NOMO-1 treated with dmso at 0.1 percent for 144 hours (cell line): ENCODE data around the gene ANKS6.
A peak's percentile ranks its signal among the peaks of the same experiment; 100 is the strongest.

ENCODE experiments used
- DNase-seq: peaks from one replicate; lab custom pipeline; 2025; ENCODE audit not compliant: unreplicated experiment; lab: John Stamatoyannopoulos, UW

ANKS6 gene

DNA sequence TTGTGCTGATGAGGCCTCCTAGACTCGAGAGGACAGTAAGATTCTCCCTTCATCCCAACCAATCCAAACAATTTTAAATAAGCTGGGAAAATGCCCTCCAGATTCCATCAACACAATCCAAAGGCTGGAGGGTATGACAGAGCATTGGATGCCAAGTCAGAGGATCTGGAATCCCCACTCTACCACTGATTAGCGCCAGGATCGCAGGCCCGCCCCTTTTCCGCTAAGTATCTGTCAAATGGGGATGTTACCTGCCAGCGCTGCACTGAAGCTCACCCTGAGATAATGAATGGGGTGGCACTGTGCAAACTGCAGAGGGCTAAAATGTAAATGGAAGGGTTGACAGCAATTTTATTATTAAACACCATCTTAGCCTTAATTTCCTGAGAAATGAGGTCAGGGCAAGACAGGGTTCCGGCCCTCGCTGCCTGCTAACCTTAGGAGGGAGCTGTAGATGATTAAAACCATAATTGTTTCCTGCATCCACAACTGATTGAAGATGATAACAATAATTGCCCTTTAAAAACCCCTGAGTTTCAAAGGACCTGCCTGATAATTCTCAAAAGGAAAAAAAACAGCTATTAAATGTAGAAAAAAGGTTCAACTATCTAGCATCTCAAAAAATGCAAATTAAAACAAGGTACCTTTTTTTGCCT lies 56.0 kb downstream of the ANKS6 start:
- no peak for DNase-seq

DNA sequence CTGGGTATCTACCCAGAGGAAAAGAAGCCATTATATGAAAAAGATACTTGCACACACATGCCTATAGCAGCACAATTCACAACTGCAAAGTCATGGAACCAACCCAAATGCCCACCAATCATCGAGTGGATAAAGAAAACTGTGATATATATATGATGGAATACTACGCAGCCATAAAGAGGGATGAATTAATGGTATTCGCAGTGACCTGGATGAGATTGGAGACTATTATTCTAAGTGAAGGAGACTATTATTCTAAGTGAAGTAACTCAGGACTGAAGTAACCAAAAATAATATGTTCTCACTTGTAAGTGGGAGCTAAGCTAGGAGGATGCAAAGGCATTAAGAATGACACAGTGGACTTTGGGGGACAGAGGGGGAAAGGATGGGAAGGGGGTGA lies 57.6 kb downstream of the ANKS6 start:
- DNase-seq, result no peak

DNA sequence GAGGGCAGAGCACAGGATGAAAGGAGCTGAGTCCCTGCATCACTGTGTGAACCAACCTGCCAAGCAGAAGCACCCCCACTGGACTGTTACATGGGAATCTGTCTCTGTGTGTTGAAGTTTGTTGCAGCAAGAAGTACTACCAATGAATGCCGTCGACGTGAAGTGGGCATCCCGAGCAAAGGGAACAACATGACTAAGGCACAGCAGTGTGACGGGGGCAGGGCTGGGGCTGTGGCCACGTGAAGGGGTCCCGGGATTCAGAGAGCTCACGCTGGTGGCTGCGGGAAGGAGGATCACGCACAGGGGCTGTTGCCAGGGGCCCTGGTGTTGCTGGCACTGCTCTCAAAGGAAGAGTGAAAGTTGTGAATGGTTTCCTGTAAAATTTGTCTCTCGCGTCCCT lies 60.1 kb downstream of the ANKS6 start:
- no peak for DNase-seq

DNA sequence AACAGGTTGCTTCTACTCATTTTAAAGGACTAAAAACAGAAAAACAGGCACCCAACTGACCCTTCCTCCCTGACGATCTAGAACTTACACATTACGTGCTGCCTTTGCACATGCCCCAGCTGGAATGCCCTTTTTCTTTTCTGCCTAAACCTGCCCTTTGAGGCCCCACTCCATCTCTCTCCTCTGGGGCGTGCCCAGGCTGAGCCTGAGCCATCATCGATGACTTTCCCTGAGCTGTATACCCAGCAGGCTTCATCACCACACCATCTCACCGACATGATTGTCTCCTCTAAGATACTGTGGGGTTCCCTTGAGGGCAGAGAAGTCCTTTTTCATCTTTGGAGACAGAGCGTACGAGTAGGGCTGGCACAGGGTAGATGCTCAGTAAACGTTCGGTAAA lies 63.6 kb downstream of the ANKS6 start:
- DNase-seq, result no peak

DNA sequence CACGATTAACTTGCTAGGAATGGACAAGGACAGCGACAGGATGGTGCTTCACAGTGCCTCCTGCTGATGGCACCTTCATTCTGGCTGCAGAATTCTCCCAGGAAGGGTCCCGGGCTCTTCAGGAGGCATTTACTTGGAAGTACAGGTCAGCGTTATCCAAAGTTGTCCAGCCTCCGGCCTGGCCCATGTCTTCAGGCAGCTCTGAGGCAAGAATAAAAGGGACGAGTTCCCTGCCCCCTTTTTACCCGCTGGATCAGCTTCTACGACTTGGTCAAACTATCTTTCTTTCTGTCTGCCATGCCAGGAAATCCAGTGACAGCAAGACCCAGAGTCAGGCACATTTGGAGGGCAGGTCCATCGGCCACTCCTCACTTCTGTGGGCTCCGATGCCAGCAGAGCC lies 64.3 kb downstream of the ANKS6 start:
- DNase-seq, result no peak

DNA sequence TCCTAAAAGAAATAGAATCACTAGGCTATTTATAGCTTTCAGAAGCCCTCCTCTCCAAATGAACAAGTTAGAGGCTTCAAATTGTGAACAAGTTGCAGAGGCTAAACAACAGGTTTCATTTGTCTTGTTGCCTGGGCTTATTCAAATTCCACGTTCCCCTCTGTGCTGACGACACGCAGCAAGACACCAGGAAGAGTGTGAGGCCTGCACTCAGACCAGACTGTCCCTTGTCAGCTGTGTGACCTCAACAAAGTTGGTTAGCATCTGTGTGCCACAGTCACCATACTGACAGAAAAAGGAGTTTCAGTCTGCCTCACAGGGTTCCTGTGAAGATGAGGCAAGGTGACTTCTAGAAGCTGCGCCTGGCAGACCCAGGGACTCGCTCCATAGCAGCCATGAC lies 65.5 kb downstream of the ANKS6 start:
- no peak for DNase-seq

DNA sequence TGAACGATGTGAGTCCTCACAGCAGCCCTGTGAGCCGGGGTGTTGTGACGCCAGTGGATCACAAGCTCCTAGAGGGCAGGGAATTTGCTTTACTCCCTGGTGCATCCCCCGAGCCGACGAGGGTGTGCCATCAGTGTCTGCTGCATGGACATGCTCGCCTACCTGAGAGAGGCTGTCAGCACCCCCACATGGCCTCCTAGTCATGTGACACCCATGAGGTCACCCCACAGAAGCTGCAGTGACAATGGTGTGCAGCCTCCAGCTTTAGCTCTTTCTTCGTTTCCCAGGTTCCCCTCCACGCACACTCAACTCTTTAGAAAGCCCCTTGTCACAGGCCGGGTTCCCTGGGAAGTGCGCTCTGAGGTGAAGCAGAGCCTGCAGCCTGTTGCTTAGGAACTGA lies 67.9 kb downstream of the ANKS6 start:
- DNase-seq, result no peak

DNA sequence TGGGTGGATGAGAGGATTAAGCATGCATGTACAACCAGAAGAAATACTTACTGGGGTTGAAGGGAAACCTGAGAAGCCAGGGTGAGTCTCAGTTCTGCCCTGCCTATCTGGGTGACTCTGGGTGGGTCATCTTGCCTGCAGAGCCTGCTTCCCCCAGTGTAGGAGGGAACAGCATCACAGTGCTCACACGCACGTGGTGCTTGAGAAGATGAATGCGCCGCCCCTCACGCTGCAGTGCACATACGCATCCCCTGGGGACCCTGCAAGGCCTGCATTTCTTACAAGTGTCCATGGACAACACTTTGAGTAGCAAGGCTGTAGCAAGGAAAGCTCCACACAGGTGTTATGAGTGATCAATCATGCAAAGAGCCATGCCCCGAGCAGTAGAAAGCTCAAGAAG lies 68.9 kb downstream of the ANKS6 start:
- DNase-seq, result no peak

DNA sequence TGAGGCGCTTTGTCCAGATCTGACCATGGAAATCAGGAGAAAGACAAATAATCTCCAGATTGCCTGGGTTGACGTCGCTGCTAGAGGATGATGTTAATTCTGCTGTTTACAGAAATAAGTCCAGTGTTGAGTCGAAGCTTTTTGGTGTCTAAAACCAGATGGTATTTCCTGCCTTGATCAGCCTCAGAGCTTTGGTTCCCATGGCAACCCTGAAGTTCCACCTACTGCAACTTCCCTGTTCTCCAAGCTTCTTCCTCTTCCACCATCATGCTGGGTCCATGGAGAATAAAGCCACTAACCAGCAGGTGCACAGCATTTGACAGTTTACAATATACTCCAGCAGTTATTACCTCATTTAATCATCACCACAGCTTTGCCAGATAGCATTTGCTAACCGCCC lies 69.6 kb downstream of the ANKS6 start:
- DNase-seq, result peak; percentile 50

DNA sequence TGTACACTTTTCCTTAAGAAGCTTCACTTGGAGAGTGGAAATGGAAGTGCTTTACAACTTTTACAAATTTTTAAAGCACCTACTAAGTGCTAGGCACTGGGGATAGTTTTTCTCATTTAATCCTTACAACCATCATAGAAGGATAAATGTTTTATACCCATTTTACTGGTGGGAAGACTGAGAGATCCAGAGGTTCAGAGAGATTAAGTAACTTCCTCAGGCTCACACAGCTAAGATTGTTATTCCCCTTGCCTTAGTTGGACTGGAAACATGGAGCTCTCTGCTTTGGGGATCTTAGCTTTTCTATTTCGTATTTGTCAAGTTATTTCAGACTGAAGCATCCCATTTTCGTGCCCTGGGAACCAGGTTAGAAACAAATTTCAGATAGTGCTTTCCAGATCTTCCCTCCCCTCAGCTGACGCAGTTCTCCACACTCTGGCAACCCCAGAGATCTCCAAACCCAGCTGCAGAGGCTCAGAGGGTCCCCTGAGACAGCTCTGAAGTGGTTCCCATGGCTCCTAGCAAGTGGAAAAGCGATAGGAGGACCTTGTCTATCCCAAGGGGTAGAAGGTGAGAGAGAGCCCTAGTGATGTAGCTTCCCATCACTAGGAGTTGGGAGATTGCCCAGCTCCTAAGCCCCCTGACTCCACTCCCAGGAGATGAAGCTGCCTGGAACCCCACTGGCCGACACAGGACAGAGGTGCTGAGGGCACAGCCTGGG lies 71.4 kb downstream of the ANKS6 start:
- no peak for DNase-seq

DNA sequence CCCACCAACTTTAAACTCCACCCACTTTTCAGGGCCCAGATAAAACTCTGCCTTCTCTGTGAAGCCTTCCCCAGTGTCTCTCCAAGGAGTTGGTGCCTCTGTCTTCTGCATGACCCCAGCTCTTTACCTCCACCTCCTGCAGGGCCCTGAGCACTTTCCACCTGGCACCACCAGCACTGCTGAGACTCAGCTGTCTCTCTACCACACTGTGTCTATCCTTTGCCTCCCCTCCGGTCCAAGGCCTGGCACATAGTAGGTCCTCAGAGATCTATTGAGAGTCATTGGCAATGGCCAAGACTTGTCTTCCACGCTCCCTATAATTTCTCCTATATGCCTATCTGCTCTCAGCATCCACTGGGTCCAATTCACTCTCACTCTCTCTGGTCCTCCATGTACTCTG lies 74.7 kb downstream of the ANKS6 start:
- DNase-seq, result no peak

DNA sequence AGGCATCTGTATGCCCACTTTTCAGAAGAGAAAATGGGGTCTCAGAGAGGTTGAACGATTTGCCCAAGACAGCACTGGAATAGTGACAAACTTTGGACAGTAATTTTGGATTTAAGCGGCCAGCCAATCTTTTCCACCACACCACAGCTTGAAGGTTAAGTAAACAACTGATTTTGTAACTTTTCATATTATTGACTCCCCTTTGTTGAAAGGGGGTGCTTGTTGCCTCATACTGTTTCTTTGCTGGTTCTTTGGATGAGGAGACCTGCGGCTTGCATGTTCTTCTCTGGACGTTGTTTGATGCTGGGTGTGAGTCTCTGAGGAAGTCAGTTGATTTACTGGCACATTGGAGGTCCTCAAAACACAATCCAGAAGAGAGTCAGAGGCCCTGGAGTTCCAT lies 76.0 kb downstream of the ANKS6 start:
- DNase-seq, result no peak

DNA sequence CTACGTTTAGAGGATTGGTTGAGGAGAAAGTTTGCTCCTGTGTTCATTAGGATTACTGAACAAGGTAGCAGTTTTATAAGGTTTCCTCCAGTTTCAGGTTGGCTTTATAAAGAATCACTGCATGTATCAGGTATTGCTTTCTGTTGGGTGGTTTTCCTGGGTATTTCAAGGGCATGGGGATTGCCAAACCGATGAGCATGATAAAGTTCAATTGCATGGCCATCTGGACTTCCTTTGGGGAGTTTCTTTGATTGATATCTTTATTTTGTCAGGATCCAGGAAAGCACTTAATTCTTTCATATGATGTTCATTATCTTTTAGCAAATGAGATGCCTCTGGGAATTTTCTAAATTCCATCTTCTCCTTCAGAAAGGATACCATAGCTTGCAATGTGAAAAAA lies 77.3 kb downstream of the ANKS6 start:
- no peak for DNase-seq

DNA sequence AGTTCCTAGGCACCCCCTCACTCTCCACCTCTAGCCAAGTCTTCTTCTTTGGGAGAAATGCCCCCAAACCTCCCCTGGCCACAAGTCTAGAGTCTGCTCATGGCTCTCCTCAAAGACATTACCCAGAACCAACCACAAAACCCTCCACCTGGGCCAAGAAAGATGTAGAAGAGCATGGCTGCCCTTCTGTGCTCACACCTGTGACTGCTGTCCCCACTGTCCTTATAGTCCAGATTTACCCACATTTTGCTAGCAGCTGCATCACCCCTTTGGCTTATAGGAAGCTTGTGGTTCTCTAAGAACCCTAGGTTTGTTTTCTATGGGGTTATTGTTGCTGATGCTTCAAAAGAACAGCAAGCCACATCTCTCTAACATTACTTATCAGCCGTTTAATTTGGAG lies 81.5 kb downstream of the ANKS6 start:
- no peak for DNase-seq

DNA sequence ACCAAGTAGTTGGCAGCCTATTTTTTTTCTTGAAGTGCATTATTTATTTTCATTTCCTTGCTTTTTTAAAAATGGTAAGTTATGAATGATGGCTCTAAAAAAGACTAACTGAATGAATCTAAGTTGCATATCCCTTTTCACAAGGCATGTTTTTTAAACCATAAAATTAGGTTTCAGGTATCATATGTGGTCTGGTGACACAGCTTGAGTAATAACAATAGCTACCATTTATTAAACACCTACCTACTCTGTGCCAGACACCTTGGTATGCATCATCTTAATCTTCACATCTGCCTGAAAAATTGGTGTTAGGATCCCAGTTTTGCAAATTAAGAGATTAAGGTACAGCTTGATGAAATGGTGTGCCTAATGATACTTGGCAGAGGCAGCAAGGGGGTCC lies 83.4 kb downstream of the ANKS6 start:
- no peak for DNase-seq

DNA sequence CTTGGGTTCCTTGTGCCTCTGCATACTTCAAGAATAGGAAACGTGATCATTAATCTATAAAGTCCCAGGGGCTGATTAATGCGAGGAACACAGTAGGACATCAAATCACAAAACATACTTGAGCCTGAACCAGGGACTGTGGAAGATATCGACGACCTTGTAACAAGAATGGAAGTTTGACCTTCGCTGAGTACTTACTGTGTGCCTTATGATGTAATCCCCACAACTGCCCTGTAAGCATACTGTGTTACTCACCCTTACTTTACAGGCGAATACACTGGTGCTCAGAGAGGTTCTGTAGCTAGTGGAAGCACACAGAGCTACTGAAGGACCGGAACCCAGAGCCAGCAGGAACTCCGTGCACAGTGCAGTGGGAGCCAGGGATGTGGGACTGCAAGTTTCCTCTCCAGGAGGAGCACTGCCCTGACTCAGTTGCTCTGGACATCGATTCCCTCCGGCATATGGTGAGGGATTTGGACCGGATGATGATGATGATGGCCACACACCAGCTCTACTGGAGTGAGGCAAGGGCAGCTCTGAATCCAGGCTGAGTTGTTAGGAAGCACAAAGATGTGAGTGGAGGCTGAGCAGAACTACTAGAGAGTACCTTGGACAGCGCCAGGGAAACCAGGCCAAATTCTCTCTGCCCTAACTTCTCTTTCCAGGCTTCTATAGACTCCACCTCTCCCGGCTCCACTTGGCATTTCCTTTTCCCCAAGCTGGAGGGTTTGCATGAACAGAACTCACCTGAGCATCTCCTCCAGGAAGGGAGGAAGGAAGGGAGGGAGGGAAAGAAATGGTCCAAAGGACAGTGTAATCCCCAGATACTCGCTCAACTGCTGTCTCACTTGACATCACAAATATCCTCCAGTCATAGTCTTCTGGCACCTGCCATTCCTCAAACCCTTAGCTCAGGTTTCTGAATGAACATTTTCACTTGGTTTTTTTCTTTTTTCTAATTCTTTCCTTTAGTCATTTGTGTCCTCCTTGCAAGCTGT lies 86.1 kb downstream of the ANKS6 start:
- no peak for DNase-seq

DNA sequence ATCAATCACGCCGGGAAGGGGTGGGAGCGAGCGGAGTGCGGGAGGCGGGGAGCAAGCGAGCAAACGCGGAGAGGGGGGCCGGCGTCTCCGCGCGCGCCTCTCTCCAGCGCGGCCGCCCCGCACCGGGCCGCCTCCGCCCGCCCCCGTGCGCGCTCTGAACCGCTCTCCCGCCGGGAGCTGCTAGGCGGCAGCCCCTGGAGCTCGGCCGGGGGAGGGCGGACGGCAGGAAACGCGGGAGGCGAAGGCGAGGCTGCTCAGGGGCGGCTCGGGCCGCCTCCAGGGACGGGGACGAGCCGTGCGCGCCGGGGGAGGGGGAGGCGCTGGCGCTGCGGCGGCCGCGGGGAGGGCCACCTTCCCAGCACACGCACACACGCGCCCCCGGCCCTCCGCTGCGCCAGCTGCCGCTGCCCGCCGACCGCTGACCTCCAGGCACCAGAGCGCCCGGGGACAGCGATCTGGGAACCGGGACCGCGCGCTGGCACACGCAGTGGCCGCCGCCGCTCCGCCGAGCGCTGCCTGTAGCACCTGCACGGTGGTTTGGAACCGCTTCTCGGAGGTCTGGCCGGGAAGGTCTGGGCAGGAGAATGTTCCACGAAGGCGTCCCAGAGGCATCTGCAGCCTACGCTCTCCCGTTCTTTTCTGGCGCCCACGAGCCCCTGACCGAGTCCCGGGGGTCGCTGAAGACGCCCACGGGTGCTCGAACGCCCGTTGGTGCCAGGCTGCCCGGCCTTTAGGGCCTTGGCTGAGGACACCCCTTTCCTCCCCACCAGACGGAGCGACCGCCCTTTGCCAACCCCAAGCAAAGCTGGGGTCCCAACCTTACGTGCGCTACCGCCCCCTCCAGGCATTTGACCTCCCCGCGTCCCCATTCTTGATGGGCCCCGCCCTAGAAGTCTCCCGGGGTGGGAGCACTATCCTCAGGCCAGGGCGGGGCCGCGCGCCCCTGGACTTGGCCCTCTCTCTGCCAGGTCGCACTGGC lies 87.1 kb downstream of the ANKS6 start, which contains the start of gene GABBR2:
GABBR2 (minus strand) TSS at position 3 of the 979 bp plus-strand sequence. CDS start 198 bp downstream, outside the sequence.
- DNase-seq, result no peak

DNA sequence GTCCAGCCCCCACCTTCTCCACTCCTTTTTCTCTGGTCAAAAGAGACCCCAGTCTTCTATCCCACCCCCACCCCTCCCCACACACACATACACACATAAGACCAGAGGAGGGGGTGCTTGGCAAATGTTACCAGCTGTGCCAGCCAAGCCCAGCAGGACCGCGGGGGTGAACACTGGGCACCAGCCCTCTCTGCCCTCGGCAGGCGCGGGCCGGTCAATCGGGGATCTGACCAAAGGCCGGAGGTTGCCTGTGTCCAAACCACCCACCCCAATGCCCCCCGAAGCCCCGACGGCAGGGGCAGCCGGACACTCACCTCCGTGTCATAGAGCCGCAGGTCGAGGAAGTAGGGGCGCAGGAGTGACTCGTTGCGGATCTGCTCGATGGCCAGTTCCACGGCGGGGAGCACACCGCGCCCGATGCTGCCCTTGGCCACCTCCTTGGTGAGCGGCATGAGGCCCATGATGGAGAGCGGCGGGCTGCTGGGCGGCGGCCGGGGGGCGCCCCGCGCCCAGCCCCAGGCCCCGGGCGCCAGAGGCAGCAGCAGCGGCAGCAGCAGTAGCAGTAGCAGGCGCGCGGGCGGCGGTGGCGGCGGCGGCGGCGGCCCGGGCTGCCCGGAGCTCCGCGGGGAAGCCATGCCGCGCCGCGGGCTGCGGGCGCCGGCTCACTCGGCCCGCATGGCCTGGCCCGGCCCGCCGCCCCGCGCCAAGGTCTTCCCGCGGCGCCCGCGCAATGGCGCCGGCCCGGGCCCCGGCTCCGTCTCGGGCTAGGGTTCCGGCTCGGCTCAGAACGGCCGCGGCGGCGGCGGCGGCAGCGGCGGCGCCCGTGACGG lies 88.0 kb downstream of the ANKS6 start:
- no peak for DNase-seq
